GM12878 (cell line): Measurements from ENCODE around the gene OXT.

Experiments
- NR2C2 ChIP-seq: IDR thresholded peaks from 2 replicates; pipeline ENCODE4 v1.6.1; 2011; ENCODE audit warnings: borderline replicate concordance, low read depth; ENCODE audit not compliant: control insufficient read depth, insufficient read length
- POLR2AphosphoS5 ChIP-seq: IDR thresholded peaks from 2 replicates; pipeline ENCODE4 v1.6.1; 2011; ENCODE audit warnings: mild to moderate bottlenecking, low read length, inconsistent platforms
- TF ChIP-seq, protein P1 (sequence below): IDR thresholded peaks from 2 replicates; pipeline ENCODE4 v1.6.1; 2011; ENCODE audit warnings: borderline replicate concordance, low read depth, mild to moderate bottlenecking, moderate library complexity, low read length; ENCODE audit not compliant: insufficient read depth, poor library complexity, severe bottlenecking

DNA sequence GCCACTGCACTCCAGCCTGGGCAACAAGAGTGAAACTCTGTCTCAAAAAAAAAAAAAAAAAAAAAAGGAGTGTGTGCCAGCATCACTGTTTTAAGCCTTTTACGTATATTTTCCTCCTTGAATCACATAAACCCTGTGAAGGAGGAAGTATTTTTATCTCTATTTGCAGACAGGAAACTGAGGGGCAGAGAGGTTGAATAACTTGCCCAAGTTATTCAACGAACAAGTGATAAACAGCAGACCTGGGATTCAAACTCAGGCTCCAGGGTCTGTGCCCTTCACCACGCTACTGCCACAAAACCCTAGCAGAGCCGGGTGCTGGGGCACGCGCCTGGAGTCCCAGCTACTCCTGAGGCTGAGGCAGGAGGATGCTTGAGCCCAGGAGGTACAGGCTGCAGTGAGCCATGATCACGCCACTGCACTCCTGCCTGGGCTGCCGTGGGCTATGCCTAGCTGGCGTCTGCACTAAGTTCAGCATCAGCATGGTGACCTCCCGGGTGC, 22.5 kb downstream of the OXT start:
- TF ChIP-seq NR2C2 (no peak), POLR2AphosphoS5 (no peak)
- TF ChIP-seq, protein P1, sequence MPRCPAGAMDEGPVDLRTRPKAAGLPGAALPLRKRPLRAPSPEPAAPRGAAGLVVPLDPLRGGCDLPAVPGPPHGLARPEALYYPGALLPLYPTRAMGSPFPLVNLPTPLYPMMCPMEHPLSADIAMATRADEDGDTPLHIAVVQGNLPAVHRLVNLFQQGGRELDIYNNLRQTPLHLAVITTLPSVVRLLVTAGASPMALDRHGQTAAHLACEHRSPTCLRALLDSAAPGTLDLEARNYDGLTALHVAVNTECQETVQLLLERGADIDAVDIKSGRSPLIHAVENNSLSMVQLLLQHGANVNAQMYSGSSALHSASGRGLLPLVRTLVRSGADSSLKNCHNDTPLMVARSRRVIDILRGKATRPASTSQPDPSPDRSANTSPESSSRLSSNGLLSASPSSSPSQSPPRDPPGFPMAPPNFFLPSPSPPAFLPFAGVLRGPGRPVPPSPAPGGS, result no peak
